ENCODE results near the gene NPDC1. TPM values are rescaled to one million over a fixed set of nuclear protein-coding genes. Genes with fewer than 3 reads are reported as not detected.

The NPDC1 gene
- total RNA-seq, 1 donor from 2014 or later: 3.8 TPM

- Histone ChIP-seq H3F3A (ENCODE audit: low read depth) (peaks cover 5% of the 10 kb centered on the region), H3K4me2 (no peak overlapping the region), H3K27me3 (peaks cover 19% of the 10 kb centered on the region), H4K20me1 (ENCODE audit: low read depth) (peaks cover 32% of the 10 kb centered on the region), H3K27ac (no peak overlapping the region), H3K4me3 (no peak overlapping the region), H2AFZ (replicated peaks) (no peak overlapping the region), H3K36me3 (no peaks in the 10 kb centered on the region), H3K79me2 (ENCODE audit: low read depth) (no peaks in the 10 kb centered on the region), H3K9ac (no peak overlapping the region), H3K4me1 (peaks cover 6% of the 10 kb centered on the region), H3K9me3 (ENCODE audit: low read depth) (no peaks in the 10 kb centered on the region)
- Mint-ChIP-seq H3K27ac (no peak overlapping the region), H3K27me3 (ENCODE audit: insufficient read depth, low read depth) (peaks cover 5% of the 10 kb centered on the region), H3K4me1 (peaks cover 4% of the 10 kb centered on the region), H3K4me3 (no peak overlapping the region), H3K36me3 (no peaks in the 10 kb centered on the region), H3K9me3 (no peaks in the 10 kb centered on the region)
- no peak for TF ChIP-seq EZH2 (IDR thresholded peaks at IDR 0.05)
- TF ChIP-seq EZH2phosphoT487 (IDR thresholded peaks at IDR 0.05): no peak
- no peak for DNase-seq (ENCODE audit: low spot score)
These were observed 5.4 kb downstream of the NPDC1 start for GRCh38 chr9:137040568-137040967.

- H3K27me3 Mint-ChIP-seq (ENCODE audit: insufficient read depth, low read depth): peaks cover 1% of the 10 kb centered on the region
- Histone ChIP-seq H2AFZ (replicated peaks) (no peak overlapping the region), H3F3A (ENCODE audit: low read depth) (peaks cover 5% of the 10 kb centered on the region), H3K4me1 (peaks cover under 1% of the 10 kb centered on the region), H3K36me3 (no peaks in the 10 kb centered on the region), H3K79me2 (ENCODE audit: low read depth) (no peaks in the 10 kb centered on the region), H3K9ac (no peak overlapping the region), H3K27ac (no peak overlapping the region), H3K9me3 (ENCODE audit: low read depth) (no peaks in the 10 kb centered on the region), H3K4me3 (no peak overlapping the region), H4K20me1 (ENCODE audit: low read depth) (peaks cover 26% of the 10 kb centered on the region), H3K27me3 (peaks cover 11% of the 10 kb centered on the region), H3K4me2 (no peak overlapping the region)
- no peak for TF ChIP-seq CTCF (IDR thresholded peaks at IDR 0.05)
- TF ChIP-seq EZH2 (IDR thresholded peaks at IDR 0.05): no peak
- TF ChIP-seq EZH2phosphoT487 (IDR thresholded peaks at IDR 0.05): no peak
- peaks cover 2% of the 10 kb centered on the region for H3K4me1 Mint-ChIP-seq
- no peak overlapping the region for H3K27ac Mint-ChIP-seq
- no peaks in the 10 kb centered on the region for H3K9me3 Mint-ChIP-seq
- H3K36me3 Mint-ChIP-seq: no peaks in the 10 kb centered on the region
- DNase-seq (ENCODE audit: low spot score): no peak
- no peak overlapping the region for H3K4me3 Mint-ChIP-seq
These were observed 6.2 kb downstream of the NPDC1 start for GRCh38 chr9:137039611-137040366.

- Histone ChIP-seq H3K79me2 (ENCODE audit: low read depth) (no peaks in the 10 kb centered on the region), H3K36me3 (no peaks in the 10 kb centered on the region), H3K27ac (no peak overlapping the region), H3K4me3 (no peak overlapping the region), H3K4me2 (no peak overlapping the region), H3K27me3 (peaks cover 2% of the 10 kb centered on the region), H2AFZ (replicated peaks) (no peak overlapping the region), H3K9me3 (ENCODE audit: low read depth) (no peaks in the 10 kb centered on the region), H3F3A (ENCODE audit: low read depth) (peaks cover 6% of the 10 kb centered on the region), H3K4me1 (no peaks in the 10 kb centered on the region), H4K20me1 (ENCODE audit: low read depth) (peaks cover 17% of the 10 kb centered on the region), H3K9ac (no peak overlapping the region)
- Mint-ChIP-seq H3K9me3 (no peaks in the 10 kb centered on the region), H3K4me1 (no peaks in the 10 kb centered on the region), H3K27ac (no peak overlapping the region), H3K27me3 (ENCODE audit: insufficient read depth, low read depth) (no peaks in the 10 kb centered on the region), H3K4me3 (no peak overlapping the region), H3K36me3 (no peaks in the 10 kb centered on the region)
- TF ChIP-seq CTCF (IDR thresholded peaks at IDR 0.05): no peak
- no peak for TF ChIP-seq EZH2 (IDR thresholded peaks at IDR 0.05)
- no peak for TF ChIP-seq EZH2phosphoT487 (IDR thresholded peaks at IDR 0.05)
- DNase-seq (ENCODE audit: low spot score): no peak
These were observed 7.1 kb downstream of the NPDC1 start for GRCh38 chr9:137038916-137039315.

GRCh38 chr9:137037483-137037882, 8.5 kb downstream of the NPDC1 start:
- no peaks in the 10 kb centered on the region for H3K36me3 ChIP-seq
- Mint-ChIP-seq H3K4me1 (no peaks in the 10 kb centered on the region), H3K27ac (no peak overlapping the region), H3K27me3 (ENCODE audit: insufficient read depth, low read depth) (no peaks in the 10 kb centered on the region), H3K36me3 (no peaks in the 10 kb centered on the region), H3K9me3 (no peaks in the 10 kb centered on the region), H3K4me3 (no peak overlapping the region)
- no peak overlapping the region for H2AFZ ChIP-seq (replicated peaks)
- H3K27ac ChIP-seq: no peak overlapping the region
- no peak for DNase-seq (ENCODE audit: low spot score)
- H3K4me2 ChIP-seq: no peak overlapping the region
- no peak overlapping the region for H3K9ac ChIP-seq
- no peak for TF ChIP-seq EZH2 (IDR thresholded peaks at IDR 0.05)
- TF ChIP-seq CTCF (IDR thresholded peaks at IDR 0.05): no peak
- TF ChIP-seq EZH2phosphoT487 (IDR thresholded peaks at IDR 0.05): no peak
- H3F3A ChIP-seq (ENCODE audit: low read depth): peaks cover 6% of the 10 kb centered on the region
- no peaks in the 10 kb centered on the region for H3K27me3 ChIP-seq
- no peaks in the 10 kb centered on the region for H3K4me1 ChIP-seq
- no peaks in the 10 kb centered on the region for H3K9me3 ChIP-seq (ENCODE audit: low read depth)
- H3K4me3 ChIP-seq: no peak overlapping the region
- no peaks in the 10 kb centered on the region for H3K79me2 ChIP-seq (ENCODE audit: low read depth)
- peaks cover 3% of the 10 kb centered on the region for H4K20me1 ChIP-seq (ENCODE audit: low read depth)
